ENCODE results near the gene COBLL1.
A peak's percentile ranks its signal among the peaks of the same experiment; 100 is the strongest.
"Not testable (repeated sequence)": the region's sequence is repeated elsewhere in the genome, so short reads cannot be mapped to it uniquely, and the experiment has no call there.

COBLL1 gene

GRCh38 chr2:164841719-164842623 is at the start of gene COBLL1:
Gene COBLL1, minus strand, starts transcription at chr2:164841823. Its CDS starts 627 bp downstream, at chr2:164841196.
- DNase-seq, result peak; percentile 40

DNA sequence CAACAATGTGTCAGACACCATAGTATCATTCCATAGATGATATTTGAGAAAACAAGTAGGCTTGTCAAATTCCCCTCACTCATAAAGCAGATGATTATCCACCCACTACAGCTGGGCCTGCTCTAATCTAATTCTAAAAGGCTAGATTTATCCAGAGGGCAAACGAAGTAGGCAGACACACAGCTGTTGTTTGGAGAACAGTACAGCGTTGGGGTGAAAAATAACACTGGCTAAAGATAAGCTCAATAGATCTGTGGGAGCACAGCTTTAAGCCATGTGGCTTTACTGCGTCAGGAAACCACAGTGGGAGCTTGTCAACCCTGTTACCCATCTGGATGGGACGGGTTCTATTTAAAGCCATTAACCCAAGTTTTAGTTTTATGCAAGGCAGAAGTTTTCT is 48.9 kb upstream of the COBLL1 start:
- DNase-seq, result no peak

DNA sequence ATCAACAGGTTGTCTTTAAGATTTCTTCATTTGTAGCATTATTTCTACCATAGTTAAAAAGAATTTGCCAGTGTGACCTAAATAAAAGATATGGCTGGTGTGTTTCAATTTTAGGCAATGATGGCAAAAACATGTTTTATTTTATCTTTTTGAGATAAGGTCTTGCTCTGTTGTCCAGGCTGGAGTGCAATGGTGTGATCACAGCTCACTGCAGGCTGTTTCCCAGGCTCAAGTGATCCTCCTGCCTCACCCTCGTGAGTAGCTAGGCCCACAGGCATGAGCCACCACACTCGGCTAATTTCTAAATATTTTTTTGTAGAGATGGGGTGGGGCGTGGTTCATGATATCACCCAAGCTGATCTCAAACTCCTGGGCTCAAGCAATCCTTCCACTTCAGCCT is 47.0 kb upstream of the COBLL1 start:
- no peak for DNase-seq

- no peak for DNase-seq
Measured at GRCh38 chr2:164887434-164888144, 46.0 kb upstream of the COBLL1 start.

DNA sequence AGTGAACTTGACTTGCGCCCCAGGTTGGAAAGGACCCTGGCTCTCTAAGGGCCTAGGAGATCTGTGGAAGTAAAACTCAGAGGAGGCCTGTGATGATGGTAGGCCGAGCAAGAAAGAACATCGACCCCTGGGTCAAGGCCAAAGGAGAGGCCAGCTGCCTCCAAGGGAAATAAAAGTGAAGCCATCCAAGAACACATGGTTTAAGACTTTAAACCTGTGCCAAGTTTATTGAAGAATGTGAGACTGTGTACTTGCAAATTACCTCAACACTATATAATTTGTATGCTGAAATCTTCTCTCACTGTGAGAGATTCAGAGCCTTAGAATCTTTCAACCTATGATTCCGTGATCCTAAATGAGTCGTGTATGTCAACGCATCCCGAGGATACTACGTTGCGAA is 40.7 kb upstream of the COBLL1 start:
- DNase-seq, result no peak

- DNase-seq, result no peak
Measured at GRCh38 chr2:164881524-164881923, 39.9 kb upstream of the COBLL1 start.

DNA sequence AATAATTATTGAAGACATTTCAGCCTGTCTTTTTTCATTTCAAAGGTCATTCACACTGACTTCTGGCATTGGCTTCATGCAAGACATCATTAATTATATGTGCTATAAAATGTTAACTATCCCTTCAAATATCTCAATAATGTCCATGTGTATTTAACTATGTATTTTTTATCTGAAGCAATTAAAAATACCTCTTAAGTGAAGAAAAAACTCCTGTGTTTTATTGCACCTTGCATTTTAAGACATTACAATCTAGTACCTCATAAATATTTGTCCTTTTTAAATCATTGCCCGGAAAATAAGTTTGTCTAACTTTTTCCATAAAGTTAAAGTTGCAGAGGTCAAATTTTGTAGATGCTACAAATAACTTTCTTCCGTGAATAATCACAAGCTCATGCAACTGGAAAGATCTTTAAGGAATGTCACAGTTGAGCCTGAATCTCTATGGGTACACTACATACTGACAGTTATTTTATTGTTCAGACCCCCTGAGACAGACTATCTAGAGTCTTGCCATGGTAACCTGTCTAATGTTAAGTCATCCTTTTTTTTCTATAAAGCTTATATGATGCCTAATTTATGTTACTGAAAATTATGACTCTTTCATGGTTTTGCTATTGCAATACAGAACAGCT is 38.4 kb upstream of the COBLL1 start:
- no peak for DNase-seq

DNA sequence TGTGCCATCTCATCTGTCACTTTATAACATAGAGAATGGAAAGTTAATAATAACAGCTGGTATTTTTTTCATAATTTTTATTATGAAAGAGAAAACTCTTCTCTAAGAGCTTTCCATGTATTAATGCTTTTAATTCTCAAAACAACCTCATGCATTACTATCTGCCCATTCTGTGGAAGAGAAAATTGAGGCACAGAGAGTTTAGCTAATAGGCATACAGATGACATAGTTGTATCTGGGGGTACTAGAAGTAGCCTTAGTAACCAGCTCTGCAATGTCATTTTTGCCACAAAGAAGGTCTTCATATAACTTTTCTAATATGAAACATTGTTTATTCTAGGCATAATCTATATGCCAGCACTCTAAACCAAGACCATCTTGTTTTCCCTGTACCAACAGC is 36.3 kb upstream of the COBLL1 start:
- no peak for DNase-seq

DNA sequence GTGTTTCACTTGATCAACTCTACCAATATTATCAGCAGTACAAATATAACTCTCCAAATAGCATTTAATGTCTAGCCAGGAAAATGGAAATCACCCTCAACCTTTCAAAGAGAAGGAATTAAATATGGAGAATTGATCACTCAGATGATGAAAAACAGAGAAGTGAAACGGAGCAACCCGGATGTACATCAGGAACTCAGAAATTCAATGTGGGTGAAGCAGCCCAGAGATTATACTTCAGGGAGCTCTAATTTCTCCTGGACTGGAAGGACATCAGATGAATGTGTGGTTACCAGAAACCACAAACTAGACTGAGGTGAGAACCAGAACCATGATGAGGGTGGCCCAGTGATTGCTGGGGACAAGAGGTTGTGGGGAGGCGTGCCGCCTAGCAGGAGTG is 35.5 kb upstream of the COBLL1 start:
- no peak for DNase-seq

DNA sequence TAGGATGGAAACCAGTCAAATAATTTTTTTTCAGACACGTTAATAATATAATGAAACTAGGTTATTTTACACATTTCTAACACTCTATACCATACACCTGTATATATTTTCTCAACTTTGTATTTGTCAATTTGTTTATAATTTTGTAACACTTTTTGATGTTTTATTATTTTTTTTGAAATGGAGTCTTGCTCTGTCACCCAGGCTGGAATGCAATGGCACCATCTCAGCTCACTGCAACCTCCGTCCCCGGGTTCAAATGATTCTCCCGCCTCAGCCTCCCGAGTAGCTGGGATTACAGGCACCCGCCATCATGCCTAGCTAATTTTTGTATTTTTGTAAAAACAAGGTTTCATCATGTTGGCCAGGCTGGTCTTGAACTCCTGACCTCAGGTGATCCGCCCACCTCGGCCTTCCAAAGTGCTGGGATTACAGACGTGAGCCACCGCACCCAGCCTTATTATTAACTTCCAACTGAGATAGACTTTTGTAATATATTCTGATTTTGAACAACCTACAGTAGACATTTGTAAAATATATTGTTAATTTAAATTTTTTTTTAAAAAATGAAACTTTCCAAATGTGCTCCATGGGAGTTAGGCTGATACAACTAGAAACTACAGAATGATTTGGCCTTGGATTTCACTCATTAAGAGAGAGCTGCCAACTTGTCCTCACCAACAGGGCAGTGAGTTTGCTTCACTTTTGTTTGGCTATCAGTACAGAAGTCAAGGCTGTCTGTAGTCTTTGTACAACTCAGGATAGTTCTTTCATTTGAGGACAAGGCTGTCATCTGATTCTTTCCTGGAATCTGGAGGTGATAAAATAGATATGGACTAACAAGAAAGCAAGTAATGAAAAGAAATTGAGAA is 33.9 kb upstream of the COBLL1 start:
- DNase-seq, result no peak

DNA sequence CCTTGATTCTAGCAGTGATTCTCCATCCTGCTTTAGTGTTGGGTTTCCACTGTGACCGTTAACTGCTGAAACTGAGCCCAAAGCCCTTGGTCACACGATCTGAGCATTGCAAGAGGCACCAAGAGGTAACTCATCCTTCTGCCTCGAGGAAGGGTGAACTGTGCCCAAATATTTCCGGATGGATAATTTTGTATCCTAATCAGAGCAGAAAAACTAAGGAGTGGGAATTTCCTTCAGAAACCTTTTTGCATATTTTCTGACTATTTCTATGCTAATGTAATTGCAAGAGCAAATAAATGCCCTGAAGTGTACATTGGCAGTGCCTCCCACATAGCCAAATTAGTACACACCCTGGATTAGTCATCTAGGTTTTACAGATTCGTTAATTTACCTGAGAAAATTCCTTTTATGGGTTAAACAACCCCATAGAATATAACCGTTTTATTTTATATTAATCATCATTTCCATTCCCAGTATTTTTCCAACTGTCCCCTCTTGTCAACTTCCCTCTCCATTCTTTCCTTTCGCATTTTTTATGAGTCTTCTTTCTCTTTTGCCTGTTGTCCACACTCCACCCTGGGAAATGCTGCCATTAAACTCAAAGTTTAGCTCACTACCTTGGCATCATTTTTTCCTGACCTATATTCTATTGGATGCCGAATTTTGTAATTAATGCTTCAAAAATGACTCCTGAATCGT is 31.7 kb upstream of the COBLL1 start:
- no peak for DNase-seq

DNA sequence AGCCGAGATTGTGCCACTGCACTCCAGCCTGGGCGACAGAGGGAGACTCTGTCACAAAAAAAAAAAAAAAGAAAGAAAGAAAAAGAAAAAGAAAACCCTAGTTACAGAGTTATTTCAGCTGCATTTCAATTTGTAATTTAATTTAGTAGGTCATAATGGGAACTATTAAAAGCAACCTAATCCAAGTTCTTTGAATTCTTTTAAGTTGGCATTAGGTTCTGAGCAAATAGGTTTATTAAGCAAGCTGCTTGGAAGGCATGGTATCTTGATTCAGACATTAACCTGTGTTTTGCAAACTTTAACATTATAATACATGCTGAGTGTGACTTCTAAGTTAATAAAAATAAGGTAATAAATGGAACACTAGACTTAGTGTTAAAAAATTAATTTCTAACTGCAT is 29.8 kb upstream of the COBLL1 start:
- no peak for DNase-seq

- no peak for DNase-seq
Measured at GRCh38 chr2:164869420-164869772, 27.8 kb upstream of the COBLL1 start.

DNA sequence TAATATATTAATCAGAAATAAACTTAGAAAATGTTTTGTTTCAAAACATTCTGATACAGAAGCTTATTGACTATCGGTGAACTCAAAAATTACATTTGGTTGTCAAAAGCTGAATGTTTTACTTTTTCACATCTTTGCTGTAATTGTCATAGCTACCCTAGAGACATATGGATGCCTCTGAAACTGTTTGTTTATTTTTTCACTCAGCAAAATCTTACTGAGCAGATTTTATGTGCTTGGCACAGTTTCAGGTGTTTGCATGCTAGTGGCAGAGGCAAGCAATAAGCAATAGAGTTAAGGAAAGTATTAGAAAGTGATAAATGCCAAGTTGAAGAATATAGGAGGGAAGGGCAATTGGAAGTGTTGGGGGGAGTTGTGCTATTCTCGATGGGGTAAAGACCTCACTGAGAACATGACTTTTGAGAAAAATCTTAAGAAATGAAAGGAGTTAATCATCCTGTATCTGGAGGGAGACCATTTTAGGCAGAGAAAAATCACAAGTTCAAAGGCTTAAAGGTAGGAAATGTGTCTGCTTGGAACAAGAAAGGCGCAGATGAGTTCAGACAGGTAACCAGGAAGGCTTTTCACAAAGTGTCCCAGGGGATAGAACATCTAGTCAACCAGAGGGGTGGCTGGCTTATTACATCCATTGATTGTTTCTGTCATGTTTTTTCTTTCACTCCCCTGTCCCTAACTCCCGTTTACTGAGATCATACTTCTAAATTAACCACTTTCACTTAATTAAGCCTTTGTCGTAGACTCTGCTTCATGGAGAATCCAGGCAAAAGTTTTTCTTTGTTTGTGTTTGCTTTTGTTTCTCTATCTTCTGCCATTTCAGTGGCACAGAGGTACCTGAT is 27.2 kb upstream of the COBLL1 start:
- no peak for DNase-seq

DNA sequence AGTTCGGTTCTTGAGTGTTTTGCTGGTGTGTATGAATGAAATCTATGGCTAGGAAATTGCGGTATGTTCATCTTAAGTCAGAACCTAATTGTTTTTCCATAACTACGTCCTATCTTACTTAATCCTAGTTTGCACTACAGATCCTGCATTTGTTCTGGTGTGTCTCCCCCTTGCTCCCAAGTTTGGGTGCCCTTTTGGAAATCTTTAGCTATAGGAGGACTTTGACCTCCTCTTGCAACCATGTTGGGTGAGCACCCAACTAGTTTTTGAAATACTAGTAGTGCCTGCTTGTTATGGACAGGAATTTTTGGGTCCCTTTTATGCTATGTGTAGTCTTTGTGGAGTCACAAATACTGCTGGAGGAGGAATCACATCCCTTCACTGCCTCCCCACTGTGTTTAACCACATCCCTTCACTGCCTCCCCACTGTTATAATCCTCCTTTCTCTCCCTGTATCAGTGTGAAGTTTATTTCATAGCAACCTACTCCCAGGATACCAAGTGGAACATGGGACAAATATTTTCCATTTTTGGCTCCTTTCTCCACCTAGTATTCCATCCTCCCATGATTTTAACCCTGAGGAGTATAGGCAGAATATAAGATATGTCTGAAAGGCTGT is 26.3 kb upstream of the COBLL1 start:
- DNase-seq, result no peak

- peak; percentile 11 for DNase-seq
Measured at GRCh38 chr2:164866381-164866780, 24.8 kb upstream of the COBLL1 start.

- no peak for DNase-seq
Measured at GRCh38 chr2:164860694-164861042, 19.0 kb upstream of the COBLL1 start.

DNA sequence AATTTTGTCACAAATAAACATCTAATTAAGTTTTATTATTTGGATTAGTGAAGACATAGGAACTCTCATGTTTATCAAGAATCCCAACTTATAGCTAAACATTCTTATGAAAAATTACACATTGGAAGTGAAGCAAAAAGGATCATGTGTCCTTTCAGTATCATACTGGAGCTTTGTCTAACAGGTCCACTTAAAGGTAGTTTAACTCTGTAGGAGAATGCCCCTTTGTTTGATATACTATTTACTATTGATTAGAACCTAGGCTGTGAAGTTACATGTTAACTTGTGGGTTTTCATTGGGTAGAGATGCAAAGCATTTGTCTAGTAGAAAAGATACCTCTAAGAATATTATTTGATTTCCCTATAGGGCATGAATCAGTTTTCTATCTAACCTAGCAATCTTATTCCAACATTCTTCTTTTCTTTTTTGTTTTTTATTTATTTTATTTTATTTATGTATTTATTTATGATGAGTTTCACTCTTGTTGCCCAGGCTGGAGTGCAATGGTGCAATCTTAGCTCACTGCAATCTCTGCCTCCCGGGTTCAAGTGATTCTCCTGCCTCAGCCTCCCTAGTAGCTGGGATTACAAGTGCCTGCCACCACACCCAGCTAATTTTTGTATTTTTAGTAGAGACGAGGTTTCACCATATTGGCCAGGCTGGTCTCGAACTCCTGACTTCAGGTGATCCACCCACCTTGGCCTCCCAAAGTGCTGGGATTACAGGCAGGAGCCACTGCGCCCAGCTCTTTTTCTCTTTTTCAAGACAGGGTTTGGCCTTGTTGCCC is 18.5 kb upstream of the COBLL1 start:
- DNase-seq, result not testable (repeated sequence)

DNA sequence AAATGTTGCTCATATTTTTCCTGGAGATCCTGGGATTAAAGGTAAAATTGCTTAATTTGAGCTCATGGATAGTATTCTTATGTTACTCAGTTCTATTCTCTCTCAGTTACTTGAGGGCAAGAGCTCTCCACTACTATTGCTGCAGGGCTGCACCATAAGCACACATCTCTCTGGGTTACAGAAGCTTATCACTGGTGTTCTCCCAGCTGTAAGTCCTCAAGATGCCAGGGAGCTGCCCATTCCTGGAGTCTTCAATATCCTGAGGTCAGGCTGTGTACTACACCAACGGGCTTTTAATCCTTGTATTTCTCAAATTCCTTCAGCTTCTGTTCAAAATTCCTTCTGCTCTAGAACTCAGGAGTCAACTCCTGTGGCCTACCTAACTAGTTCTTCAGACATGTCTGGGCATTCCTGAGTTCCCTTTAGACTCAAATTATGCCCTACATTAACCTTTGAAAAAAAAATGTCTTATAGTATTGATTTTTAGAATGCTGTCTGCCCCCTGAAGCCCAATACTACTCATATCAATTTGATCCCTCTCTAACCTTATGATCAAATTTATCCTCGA is 17.7 kb upstream of the COBLL1 start:
- no peak for DNase-seq

GRCh38 chr2:164852086-164852485 is 10.5 kb upstream of the COBLL1 start:
- no peak for DNase-seq
